ENCODE measurements around the gene SLC9A5.

GRCh38 chr16:67277999-67278772 is 29.4 kb downstream of the SLC9A5 start:
- TF ChIP-seq, protein P1, sequence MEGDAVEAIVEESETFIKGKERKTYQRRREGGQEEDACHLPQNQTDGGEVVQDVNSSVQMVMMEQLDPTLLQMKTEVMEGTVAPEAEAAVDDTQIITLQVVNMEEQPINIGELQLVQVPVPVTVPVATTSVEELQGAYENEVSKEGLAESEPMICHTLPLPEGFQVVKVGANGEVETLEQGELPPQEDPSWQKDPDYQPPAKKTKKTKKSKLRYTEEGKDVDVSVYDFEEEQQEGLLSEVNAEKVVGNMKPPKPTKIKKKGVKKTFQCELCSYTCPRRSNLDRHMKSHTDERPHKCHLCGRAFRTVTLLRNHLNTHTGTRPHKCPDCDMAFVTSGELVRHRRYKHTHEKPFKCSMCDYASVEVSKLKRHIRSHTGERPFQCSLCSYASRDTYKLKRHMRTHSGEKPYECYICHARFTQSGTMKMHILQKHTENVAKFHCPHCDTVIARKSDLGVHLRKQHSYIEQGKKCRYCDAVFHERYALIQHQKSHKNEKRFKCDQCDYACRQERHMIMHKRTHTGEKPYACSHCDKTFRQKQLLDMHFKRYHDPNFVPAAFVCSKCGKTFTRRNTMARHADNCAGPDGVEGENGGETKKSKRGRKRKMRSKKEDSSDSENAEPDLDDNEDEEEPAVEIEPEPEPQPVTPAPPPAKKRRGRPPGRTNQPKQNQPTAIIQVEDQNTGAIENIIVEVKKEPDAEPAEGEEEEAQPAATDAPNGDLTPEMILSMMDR (conservative IDR thresholded peaks at IDR 0.05; ENCODE audit: low read length) = peak; percentile 46; the same call in 1 of the 2 replicates
- TF ChIP-seq EZH2phosphoT487 (IDR thresholded peaks at IDR 0.05; ENCODE audit: borderline replicate concordance, low read depth, low read length) = no peak

Data from OCI-LY7 (cell line).